CD4-positive, alpha-beta T cell treated with Interleukin-15 for 1 hour (primary cell): ENCODE measurements around the gene ABI3BP.

Source experiments
- DNase-seq: peaks from one replicate; pipeline ENCODE4 v3.0.0-alpha.2; 2020

ABI3BP gene

DNA sequence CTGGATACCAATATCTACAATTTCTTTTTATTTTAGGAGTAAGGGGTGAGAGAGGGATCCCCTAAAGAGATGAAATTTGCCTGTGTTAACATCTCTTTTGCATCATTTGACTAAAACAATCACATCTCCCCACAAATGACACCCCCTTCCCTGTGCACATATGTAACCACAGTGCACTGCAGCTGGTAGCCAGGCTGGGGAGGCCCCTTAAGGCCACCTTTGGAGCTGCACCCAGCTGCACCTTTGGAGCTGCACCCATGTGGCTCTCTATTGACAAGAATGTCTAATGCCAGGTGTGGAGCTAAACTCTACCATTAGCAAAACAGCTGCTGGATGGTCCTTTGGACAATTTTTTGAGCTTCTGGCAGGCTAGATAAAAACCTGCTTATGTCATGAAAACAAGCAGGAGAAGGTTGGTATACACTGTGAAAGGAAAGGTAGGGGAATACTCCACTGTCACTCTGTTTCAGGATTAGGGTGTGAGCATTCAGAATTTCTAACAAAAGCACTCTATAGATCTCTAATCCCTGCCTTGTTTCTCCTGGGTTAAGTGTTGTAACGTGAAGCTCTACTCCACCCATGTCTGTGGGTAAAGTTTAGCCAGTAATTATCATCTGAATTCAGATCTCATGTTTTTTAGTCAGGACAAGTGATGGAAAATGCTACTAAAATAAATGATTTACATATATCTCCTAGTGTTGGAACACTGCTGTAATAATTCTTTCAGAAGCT lies 231.8 kb downstream of the ABI3BP start:
- DNase-seq: no peak

DNA sequence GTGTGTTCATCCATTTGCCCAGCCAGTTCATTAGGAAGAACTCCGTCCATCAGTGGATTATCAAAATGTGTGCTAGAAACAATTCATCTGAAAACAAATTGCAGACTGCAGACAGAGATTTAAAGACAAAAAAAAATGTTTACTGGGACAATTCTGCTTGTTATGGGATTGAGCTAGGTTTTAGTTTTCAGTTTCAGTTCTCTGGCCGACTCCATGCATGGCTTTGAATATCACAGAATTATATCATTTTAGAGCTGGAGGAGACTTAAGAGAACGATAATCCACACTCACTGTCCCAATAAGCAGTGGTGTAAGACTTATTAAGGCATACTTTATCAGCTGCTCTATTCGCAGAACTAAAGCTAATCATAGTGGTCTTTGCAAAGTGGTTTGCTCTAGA lies 232.8 kb downstream of the ABI3BP start:
- no peak for DNase-seq

DNA sequence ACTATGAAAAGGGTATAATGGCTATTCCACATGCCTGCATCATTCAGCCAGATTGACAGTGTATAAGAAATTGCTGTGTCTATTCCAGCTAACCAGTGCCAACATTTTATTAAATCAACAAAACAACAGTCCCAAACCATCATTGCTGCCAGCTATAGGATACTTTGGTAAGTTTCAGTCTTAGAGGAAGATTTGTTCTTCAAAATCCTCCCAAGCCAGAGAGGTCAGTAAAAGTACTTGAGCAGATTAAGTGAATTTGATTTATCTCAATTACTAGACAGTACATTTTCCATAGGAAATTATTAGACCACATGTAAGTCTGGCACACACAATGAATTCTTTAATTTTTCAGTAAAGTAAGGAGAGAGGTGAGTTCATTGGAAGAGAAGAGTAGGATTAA lies 233.3 kb downstream of the ABI3BP start:
- DNase-seq: no peak

DNA sequence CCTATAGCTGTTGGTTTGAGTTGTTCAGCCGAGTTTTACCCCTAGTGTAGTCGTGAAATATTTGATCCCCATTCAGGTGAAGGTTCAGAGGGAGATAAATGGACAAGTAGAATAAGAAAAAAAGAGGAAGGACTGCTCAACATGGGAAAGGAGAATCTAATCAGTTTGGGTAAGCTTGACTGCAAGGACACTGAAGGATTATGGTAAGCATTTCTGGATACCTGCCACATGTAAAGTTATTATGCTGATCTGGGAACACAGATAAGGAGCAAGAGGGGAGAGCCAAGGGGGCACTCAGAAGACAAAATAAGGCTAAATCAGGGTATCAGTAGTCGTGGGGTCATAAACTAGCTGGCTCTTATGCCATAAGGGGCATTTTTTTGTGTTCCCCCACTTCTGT lies 234.1 kb downstream of the ABI3BP start:
- DNase-seq: no peak

DNA sequence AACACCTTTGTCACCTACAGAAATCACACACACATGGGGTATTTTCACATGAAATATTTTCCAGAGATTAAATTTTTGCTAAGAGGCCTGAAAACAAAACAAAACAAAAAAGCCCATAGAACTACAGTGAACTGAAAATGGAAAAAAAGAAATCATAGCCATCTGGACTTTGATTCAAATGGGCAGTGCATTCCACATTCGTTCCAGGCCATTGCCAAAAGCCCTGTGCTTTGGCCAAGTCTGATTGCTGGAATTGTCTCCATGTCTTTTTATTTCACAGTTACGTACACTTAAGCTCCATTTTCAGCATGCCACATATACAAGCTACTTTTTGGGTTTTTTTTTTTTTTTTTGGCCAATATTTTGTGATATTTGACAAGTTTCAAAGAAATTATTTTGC lies 236.8 kb downstream of the ABI3BP start:
- DNase-seq: no peak

DNA sequence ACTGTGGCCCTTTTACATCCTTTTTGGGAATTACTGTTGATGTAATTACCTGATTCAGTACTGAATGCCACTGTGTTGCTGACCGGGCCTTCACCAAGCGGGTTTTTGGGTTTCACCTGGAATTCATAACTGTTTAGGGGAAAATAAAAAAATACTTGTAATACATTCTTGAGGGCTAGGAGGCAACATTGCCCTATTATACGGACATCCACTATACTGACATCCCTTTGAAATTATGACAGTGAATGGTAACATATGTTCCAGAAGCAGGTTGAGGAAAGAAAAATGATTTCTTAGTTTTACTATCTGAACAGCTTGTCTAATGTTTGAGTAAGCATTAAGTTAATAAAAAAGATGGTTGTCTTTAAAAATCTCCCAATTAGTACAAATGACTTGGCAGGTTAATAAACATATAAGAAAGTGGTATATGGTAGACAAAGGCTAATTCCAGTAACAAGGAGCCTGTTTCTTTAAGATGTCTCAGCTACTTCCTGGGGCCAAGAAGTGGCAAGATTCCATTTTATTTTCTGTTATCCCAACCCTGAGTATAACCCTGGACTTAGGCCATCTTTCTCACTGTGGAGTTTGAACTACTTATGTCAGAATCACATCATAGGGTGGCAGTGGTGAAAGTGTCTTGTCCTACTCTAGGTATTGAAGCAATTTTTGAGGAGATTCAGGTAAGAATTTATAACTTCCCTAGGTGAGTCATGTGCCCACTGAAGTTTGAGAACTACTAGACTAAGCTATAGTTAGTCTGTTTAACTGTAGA lies 238.5 kb downstream of the ABI3BP start:
- DNase-seq: no peak

DNA sequence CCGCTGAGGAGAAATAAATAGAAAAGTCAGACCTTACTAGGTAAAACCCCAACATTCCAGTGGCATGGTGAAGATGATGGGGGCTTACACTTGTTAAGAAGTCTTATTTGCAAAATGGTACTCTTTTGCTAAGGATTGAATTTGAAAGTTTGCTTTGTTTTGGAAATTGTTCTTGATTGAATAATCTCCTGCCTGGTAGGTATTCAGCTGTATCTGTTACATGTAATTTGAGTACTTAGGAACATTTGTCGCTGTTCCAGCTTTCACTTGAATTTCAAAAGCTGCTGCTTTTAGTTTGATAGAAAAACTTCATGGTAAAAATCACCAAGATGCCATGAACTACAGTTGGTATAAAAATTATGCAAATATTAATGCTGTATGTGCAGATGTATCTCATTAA lies 239.4 kb downstream of the ABI3BP start:
- no peak for DNase-seq

DNA sequence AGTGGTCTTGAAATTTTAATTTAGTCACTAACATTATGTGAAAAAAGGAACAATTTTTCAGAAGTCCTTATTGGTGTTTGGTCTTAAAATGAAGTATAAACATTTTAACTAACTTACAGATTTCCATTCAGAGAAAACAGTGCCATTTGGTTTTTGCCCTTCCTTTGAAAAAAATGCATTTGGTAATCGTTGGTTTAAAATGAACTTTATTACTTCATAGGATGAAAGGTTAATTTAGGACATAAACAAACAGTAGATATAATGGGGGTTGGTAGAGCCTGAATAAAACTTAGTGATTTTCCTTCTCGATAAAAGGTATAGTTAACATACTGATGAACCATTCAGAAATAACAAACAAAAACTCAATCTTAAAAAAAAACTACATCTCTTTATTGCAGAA lies 244.3 kb downstream of the ABI3BP start:
- DNase-seq: no peak

DNA sequence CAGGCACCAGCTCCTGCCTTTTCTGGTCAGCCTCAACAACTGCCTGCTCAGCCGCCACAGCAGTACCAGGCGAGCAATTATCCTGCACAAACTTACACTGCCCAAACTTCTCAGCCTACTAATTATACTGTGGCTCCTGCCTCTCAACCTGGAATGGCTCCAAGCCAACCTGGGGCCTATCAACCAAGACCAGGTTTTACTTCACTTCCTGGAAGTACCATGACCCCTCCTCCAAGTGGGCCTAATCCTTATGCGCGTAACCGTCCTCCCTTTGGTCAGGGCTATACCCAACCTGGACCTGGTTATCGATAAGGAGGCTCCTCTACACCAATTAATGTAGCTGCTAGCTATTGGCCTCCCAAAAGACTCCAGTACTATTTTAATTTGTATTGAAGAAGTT lies 245.0 kb downstream of the ABI3BP start:
- no peak for DNase-seq

DNA sequence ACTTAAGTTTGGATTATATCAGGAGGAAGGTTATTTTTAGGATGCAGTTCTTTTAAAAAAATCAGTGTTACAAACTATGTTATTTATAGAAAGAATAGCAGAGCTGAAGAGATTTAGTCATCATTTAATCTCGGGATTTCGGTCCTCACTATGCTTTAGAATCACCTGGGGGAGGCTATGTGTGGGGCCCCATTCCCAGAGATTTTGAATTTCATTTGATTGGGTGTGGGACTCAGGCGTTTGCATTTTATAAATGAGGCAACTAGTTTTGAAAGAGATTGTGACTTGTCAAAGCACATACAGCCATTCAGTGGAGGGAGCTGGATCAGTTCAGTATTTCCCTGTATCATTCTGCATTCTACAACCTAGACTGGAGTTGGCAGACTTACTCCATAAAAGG lies 247.1 kb downstream of the ABI3BP start:
- DNase-seq: no peak

DNA sequence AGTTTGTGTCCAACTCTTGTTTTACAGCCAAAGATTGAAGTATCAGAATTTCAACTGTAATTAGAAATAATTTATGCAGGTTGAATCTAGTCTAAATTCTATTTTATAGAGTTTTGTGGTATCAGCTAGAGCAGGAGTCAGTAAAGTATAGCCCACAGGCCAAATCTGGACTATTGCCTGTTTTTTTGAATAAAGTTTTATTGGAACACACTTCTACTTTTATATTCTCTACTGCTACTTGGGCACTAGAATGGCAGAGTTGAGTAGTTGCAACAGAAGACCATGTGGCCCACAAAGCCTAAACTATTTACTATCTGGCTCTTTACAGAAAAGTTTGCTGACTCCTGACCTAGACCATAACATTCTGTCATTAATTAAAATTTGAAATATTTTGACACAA lies 247.6 kb downstream of the ABI3BP start:
- DNase-seq: no peak

DNA sequence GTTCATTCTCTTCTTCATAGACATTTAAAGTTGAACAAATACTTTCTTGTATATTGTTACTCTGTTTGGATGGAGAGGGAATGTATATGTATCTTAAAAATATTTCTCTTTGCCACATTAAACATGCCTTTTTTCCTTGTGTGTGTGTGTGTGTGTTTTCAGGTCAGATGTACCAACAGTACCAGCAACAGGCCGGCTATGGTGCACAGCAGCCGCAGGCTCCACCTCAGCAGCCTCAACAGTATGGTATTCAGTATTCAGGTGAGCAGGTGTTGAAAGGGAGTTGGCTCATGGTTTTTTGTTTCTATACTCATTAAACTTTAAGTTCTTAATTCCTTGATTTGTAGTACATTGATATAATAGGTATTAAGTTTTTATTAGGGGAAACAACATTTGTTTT lies 248.6 kb downstream of the ABI3BP start:
- DNase-seq: no peak

DNA sequence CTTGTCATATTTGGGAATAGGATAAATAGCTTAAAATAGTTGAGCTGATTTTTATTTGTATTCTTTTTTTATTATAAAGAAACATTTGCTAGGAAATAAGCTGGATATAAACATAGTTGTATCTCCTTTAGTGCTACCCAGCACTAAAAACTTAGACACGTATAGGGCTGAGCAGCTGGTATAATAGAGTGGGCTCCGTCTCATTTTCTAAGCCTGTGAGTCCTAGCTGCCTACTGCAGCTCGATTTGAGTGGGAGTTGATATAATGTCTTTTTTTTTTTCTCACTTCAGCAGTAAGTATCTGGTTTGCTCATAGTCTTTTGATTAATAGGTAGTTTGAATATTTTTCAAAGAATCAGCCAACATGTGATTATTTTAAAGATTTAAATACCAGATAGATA lies 249.7 kb downstream of the ABI3BP start:
- DNase-seq: no peak

DNA sequence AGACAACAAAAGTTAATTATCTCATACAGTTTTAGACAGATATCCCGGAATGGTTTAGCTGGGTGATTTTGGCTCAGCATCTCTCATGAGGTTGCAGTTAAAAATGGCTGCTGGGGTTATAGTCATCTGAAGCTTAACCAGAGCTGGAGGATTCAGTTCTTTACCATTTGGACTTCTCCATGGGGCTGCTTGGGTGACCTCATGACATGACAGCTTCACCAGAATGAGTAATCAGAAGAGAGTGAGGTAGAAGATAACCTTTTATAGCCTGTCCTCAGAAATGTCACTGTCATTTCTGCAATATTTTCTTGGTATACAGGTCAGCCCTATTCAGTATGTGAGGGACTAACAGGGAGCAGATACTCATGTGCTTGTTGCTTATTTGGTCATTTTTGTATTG lies 253.0 kb downstream of the ABI3BP start:
- DNase-seq: no peak

DNA sequence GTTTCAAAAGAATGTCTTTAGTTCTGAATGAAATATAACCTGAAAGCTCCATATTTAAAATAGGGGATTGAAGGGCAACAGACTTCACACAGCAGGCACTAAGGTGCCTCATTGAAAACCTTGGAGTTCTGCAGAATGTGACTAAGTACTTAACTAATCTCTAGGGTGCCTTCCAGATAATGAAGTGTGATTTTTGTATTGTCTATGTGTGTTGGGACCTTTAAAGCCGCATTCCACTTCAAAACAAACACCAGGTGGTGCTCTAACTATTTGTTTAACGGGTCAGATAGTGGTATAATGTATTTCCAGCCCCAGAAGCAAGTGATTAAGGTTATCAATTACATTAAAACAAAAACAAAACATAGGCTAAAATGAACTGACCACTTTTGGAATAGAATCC lies 255.9 kb downstream of the ABI3BP start:
- DNase-seq: no peak

DNA sequence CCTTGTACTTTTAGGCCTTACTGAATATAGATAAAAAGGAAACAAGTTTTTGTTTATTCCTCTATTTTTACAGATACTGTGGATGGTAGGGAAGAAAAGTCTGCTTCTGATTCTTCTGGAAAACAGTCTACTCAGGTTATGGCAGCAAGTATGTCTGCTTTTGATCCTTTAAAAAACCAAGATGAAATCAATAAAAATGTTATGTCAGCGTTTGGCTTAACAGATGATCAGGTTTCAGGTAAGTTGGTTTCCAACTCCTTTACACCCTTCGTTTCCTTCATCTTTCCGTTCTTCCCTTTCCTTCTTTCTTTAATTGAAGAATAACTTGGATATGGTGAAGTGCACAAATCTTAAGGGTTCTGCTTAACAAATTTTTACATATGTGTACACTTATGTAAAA lies 260.8 kb downstream of the ABI3BP start:
- DNase-seq: no peak

DNA sequence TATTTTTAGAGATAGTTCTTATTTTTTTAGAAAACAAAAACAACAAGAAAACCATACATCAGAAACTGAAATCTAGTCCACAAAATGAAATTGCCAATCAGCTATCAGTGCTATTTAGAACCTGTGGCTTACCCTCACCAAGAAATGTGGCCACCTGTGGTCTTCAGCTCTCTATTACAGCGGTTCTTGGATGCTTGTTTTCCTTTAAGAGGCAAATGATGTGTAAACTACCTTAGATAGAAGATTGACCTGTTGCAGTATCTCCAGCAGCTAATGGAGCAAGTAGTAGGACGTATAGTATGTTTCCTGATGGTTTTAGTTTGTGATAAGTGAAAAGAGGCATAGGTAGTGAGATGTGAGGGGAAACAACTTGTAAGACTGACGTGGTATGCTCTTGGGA lies 262.7 kb downstream of the ABI3BP start:
- DNase-seq: no peak

DNA sequence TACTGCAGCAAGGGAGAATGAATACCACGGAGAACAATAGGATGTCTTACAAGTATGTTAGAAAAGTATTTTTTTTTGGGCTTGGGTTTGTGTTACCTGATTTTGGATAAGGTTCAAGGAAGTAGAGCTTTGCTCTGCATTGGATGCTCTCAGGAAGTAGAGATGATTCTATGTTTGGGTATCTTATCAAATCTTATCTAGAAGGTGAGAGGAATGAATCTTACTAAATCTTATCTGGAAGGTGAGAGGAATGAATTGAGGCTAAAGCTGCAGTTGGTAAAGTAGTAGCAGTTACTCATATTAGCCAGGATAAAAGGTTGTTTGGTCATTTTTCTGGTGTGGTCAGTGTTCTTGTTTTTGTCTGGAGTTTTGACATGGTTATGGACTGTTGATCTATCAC lies 266.5 kb downstream of the ABI3BP start:
- no peak for DNase-seq

DNA sequence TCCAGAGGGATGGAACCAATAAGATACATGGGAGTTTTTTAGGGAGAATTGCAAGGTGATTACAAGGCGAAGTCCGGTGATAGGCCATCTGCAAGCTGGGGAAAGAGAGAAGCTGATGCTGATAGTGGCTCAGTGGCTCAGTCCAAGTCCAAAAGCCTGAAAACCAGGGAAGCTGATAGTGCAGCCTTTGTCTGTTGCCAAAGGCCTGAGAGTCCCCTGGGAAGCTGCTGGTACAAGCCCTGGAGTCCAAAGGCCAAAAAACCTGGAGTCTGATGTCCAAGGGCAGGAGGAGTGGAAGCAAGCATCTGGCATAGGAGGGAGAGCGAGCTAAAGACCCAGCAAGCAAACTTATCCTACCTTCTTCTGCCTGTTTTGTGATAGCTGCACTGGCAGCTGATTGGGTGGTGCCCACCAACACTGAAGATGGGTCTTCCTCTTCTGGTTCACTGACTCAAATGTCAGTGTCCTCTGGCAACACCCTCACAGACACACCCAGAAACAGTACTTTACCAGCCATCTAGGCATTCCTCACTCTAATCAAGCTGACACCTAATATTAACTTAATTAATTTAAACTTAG lies 267.2 kb downstream of the ABI3BP start:
- DNase-seq: no peak

DNA sequence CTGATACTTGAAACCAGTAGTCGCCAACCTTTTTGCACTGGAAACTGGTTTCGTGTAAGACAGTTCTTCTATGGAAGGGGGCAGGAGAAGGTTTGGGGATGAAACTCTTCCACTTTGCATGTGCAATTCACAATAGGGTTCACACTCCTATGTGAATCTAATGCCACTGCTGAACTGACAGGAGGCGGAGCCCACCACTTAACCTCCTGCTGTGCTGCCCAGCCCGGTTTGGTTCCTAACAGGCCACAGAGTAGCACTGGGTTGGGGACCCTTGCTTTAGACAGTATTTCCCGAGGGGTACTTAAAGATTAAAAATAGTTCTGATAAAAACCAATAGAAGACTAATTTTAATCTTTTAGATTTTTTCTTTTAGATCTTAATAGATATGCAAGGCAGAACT lies 272.8 kb downstream of the ABI3BP start:
- DNase-seq: no peak

DNA sequence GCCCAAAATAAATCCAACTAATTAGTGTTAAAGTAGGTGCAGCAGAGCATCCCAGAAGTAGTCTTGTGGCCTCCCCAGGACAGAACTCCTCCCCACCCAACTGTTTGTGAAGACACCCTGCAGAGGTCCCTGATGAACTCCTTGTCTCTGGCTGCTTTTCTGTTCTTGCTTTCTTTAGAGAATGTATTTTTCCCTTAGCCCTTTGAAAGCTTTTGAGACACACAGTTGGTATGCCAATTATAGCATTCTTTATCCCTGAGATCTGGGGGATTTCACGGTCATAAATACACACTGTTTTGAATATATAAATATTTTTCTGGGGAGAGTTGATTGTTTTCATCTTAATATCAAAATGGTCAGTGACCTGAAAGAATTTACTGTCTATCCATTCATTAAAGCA lies 274.1 kb downstream of the ABI3BP start:
- no peak for DNase-seq

DNA sequence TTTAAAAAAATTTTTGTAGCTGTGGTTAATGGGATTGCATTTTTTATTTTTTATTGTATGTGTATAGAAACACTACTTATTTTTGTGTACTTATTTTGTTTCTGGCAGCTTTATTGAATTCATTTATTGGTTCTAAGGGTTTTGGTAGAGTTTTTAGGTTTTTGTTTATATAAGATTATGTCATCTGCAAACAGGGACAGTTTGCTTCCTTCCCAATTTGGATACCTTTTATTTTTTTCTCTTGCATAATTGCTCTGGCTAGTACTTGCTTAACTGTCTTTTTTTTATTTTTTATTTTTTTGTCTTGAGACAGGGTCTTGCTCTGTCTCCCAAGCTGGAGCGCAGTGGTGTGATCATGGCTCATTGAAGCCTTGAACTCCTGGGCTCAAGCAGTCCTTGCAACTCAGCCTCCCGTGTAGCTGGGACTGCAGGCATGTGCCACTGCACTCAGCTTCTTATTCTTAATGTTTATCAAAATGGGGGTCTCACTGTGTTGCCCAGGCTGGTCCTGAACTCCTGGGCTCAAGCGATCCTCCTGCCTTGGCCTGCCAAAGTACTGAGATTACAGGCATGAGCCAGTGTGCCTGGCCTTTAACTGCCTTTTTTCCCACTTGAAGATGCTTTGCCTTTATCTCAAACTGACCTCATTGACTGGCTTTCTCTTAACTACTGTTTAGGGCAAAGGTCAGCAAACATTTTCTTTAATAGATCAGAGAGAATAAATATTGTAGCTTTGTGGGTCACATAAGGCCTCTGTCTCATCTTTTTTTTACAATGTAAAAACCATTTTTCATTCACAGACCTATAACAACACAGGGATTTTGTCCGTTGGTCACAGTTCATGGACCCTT lies 275.4 kb downstream of the ABI3BP start:
- no peak for DNase-seq

DNA sequence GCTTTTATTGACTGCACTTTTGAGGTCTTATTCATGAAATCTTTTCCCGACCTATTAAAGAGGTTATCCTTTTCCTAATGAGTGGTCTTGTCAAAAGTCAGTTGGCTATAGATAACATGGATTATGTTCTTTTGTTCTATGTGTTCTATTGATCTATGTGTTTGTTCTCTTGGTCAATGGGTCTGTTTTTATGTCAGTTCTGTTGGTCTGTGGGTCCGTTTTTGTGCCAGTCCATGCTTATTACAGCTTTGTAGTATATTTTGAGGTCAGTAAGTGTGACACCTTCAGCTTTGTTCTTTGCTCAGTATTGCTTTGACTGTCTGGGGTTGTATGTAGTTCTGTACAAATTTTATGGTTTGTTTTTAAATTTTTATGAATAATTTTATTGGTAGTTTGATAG lies 276.2 kb downstream of the ABI3BP start:
- no peak for DNase-seq

DNA sequence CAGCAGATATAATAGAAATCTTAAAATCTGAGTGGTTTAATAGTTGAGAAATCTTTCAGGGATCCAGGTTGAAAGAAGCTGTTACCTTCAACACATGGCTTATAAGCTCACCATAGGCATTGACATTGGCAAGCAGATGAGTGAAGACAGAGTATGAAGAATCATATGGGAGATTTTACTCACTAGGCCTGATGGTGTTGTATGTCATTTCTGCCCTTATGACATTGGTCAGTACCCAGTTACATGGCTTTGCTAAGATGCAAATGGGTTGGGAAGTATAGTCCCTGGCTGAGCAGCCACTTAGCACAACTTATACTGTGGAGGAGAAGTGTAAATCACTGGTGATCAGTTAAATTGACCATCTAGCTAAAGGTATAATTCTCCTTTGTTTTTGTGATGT lies 278.0 kb downstream of the ABI3BP start:
- no peak for DNase-seq
